Measurements from ENCODE around the gene HYAL1.

GRCh38 chr3:50336452-50337174, 33.2 kb upstream of the HYAL1 start:
- no peak for TF ChIP-seq SUZ12 (IDR thresholded peaks at IDR 0.05)
- no peak for TF ChIP-seq SP1 (IDR thresholded peaks at IDR 0.05)
- TF ChIP-seq CTBP1 (IDR thresholded peaks at IDR 0.05; ENCODE audit: borderline replicate concordance): no peak
- TF ChIP-seq, protein P1, sequence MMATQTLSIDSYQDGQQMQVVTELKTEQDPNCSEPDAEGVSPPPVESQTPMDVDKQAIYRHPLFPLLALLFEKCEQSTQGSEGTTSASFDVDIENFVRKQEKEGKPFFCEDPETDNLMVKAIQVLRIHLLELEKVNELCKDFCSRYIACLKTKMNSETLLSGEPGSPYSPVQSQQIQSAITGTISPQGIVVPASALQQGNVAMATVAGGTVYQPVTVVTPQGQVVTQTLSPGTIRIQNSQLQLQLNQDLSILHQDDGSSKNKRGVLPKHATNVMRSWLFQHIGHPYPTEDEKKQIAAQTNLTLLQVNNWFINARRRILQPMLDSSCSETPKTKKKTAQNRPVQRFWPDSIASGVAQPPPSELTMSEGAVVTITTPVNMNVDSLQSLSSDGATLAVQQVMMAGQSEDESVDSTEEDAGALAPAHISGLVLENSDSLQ (IDR thresholded peaks at IDR 0.05): no peak
- TF ChIP-seq ELF4 (IDR thresholded peaks at IDR 0.05): no peak
- TF ChIP-seq ZNF384 (IDR thresholded peaks at IDR 0.05): no peak
- TF ChIP-seq LEF1 (IDR thresholded peaks at IDR 0.05; ENCODE audit: borderline replicate concordance): no peak
- no peak for TF ChIP-seq TARDBP (IDR thresholded peaks at IDR 0.05)
- no peak for TF ChIP-seq HDGF (IDR thresholded peaks at IDR 0.05; ENCODE audit: borderline replicate concordance)
- no peak for TF ChIP-seq ARNT (IDR thresholded peaks at IDR 0.05)
- no peak for TF ChIP-seq FOXM1 (IDR thresholded peaks at IDR 0.05; ENCODE audit: borderline replicate concordance)
- TF ChIP-seq FOXA1 (IDR thresholded peaks at IDR 0.05): no peak
- no peak for TF ChIP-seq NFRKB (IDR thresholded peaks at IDR 0.05)
- TF ChIP-seq BHLHE40 (IDR thresholded peaks at IDR 0.05; ENCODE audit: borderline replicate concordance): no peak

Measured in HEK293T (cell line).